ENCODE results near the gene NHLRC4.

The NHLRC4 gene

GRCh38 chr16:566475-567372 is at the start of gene NHLRC4:
Gene NHLRC4, plus strand, starts transcription at chr16:567005. Its CDS starts 1,043 bp downstream, at chr16:568048.
- no peak for DNase-seq (ENCODE audit: low read depth in 2 of 2)

GRCh38 chr16:518858-519257 is 47.9 kb upstream of the NHLRC4 start:
- DNase-seq (ENCODE audit: low read depth in 2 of 2), result no peak

GRCh38 chr16:519425-519824 is 47.4 kb upstream of the NHLRC4 start:
- no peak for DNase-seq (ENCODE audit: low read depth in 2 of 2)

- no peak for DNase-seq (ENCODE audit: low read depth in 2 of 2)
Observed at GRCh38 chr16:519841-520687, 46.7 kb upstream of the NHLRC4 start.

- no peak for DNase-seq (ENCODE audit: low read depth in 2 of 2)
Observed at GRCh38 chr16:520847-521246, 46.0 kb upstream of the NHLRC4 start.

GRCh38 chr16:521381-522210 is 45.2 kb upstream of the NHLRC4 start:
- DNase-seq (ENCODE audit: low read depth in 2 of 2), result no peak

- no peak for DNase-seq (ENCODE audit: low read depth in 2 of 2)
Observed at GRCh38 chr16:522320-523096, 44.3 kb upstream of the NHLRC4 start.

GRCh38 chr16:523097-523741 is 43.6 kb upstream of the NHLRC4 start:
- no peak for DNase-seq (ENCODE audit: low read depth in 2 of 2)

GRCh38 chr16:524274-525040 is 42.3 kb upstream of the NHLRC4 start:
- no peak for DNase-seq (ENCODE audit: low read depth in 2 of 2)

GRCh38 chr16:525123-525519 is 41.7 kb upstream of the NHLRC4 start:
- no peak for DNase-seq (ENCODE audit: low read depth in 2 of 2)

GRCh38 chr16:525520-526180 is 41.2 kb upstream of the NHLRC4 start:
- no peak for DNase-seq (ENCODE audit: low read depth in 2 of 2)

GRCh38 chr16:526181-527014 is 40.4 kb upstream of the NHLRC4 start:
- no peak for DNase-seq (ENCODE audit: low read depth in 2 of 2)

GRCh38 chr16:527015-527903 is 39.5 kb upstream of the NHLRC4 start, which contains the start of gene CAPN15:
Gene CAPN15, plus strand, starts transcription at chr16:527712. Its CDS starts 19,127 bp downstream, at chr16:546839.
- peak; percentile 66 to 77 for DNase-seq (ENCODE audit: low read depth in 2 of 2)

- DNase-seq (ENCODE audit: low read depth in 2 of 2), result no peak
Observed at GRCh38 chr16:528111-529011, 38.4 kb upstream of the NHLRC4 start.

GRCh38 chr16:529012-529575 is 37.7 kb upstream of the NHLRC4 start:
- DNase-seq (ENCODE audit: low read depth in 2 of 2), result no peak
